ENCODE results near the gene CMPK2. TPM values are rescaled to one million over a fixed set of nuclear protein-coding genes. Genes with fewer than 3 reads are reported as not detected.
"Not testable (repeated sequence)": the region's sequence is repeated elsewhere in the genome, so short reads cannot be mapped to it uniquely, and the experiment has no call there.

CMPK2 gene
- polyA plus RNA-seq, 1 experiment = not detected

DNA sequence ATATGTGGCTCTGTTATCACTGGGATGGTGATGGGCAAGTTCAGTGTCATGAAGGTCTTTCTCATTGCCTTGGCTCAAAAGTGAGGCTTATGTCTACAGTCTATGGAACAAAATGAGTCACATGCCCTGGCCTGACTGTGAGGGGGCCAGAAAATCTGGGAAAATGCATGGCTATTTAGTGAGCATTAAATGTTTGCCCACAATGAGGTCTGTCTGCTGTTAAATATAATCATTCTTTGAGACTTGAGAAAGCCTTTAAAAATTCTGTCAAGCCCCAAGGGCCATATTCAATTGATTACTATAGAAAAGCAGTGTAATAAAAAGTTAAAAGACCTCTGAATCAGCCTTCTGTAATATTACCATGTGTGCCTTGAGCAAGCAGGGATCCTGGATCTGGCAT lies 46.0 kb upstream of the CMPK2 start:
- TF ChIP-seq, protein P1, sequence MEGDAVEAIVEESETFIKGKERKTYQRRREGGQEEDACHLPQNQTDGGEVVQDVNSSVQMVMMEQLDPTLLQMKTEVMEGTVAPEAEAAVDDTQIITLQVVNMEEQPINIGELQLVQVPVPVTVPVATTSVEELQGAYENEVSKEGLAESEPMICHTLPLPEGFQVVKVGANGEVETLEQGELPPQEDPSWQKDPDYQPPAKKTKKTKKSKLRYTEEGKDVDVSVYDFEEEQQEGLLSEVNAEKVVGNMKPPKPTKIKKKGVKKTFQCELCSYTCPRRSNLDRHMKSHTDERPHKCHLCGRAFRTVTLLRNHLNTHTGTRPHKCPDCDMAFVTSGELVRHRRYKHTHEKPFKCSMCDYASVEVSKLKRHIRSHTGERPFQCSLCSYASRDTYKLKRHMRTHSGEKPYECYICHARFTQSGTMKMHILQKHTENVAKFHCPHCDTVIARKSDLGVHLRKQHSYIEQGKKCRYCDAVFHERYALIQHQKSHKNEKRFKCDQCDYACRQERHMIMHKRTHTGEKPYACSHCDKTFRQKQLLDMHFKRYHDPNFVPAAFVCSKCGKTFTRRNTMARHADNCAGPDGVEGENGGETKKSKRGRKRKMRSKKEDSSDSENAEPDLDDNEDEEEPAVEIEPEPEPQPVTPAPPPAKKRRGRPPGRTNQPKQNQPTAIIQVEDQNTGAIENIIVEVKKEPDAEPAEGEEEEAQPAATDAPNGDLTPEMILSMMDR (IDR thresholded peaks at IDR 0.05; ENCODE audit: low read depth, low read length) = no peak
- no peaks in the 10 kb centered on the region for H3K9me3 ChIP-seq (ENCODE audit: control insufficient read depth, insufficient read depth, low read length)
- CTCF ChIA-PET = no interaction called here
- no peak overlapping the region for H3K27ac ChIP-seq (ENCODE audit: low read depth, low read length)
- no peak for DNase-seq (ENCODE audit: low read depth, low spot score)
- POLR2A ChIA-PET = no interaction called here
- H3K4me3 ChIP-seq (ENCODE audit: low read depth, low read length) = no peak overlapping the region
- peaks cover 2% of the 10 kb centered on the region for H3K27me3 ChIP-seq (ENCODE audit: control insufficient read depth, insufficient read depth, low read length)

DNA sequence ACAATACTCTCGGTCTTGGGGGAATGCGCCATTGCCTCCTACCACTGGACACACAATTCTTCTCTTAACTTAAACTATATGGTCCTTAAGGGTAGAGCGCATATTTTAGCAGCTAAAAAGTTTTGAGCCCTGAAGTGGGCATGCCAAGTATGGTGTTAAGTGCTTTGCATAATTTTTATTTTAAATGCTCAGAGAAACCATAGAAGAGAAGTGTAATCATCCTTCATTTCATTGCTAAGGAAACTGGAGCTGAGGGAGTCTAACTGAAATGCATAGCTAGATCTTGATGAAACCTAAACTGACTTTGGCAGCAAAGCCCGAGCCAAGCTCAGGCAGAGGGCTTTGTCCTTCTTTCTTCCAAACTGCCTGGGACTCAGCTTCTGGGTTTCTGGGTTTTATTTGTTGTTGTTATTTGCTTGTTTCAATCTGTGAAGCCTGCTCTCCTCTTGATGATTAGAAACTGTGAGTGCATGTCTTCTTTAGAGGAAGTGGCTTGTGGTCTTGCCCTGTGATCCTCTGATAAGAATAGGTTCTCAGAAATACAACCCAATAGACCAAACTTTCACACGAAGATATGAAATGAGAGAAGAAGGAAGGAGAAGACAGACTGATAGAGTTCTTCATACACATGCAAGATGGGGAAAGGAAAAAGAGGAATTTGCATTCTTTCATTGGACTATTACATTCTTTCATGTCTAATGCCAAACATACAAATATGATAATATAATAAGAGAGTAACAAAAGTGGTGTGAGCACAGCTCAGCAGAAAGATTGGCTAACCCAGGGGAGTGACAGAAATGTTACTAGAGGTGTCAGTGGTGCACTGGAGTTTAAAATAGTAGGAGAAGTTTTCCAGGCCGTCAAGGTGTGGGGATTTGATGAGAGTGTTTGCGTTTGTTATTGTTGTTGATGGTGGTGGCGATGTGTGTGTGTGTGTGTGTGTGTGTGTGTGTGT lies 44.0 kb upstream of the CMPK2 start:
- no peaks in the 10 kb centered on the region for H3K9me3 ChIP-seq (ENCODE audit: control insufficient read depth, insufficient read depth, low read length)
- H3K27ac ChIP-seq (ENCODE audit: low read depth, low read length) = no peak overlapping the region
- CTCF ChIA-PET = no interaction called here
- no peak for DNase-seq (ENCODE audit: low read depth, low spot score)
- no peaks in the 10 kb centered on the region for H3K27me3 ChIP-seq (ENCODE audit: control insufficient read depth, insufficient read depth, low read length)
- H3K4me3 ChIP-seq (ENCODE audit: low read depth, low read length) = no peak overlapping the region
- TF ChIP-seq, protein P1 (IDR thresholded peaks at IDR 0.05; ENCODE audit: low read depth, low read length) = no peak
- POLR2A ChIA-PET = no interaction called here

DNA sequence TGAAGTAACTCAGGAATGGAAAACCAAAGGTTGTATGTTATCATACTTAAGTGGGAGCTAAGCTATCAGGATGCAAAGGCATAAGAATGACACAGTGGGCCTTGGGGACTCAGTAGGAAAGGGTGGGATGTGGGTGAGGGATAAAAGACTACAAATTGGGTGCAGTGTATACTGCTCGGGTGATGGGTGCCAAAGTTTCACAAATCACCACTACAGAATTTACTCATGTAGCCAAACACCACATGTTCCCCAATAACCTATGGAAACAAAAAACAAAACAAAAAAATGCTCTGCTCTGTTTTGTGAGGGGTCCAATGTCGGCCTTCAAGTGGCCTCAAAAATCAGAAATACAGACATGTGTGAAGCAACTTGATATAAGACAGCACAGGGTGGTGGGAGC lies 42.6 kb upstream of the CMPK2 start:
- DNase-seq (ENCODE audit: low read depth, low spot score) = no peak
- Histone ChIP-seq H3K4me3 (ENCODE audit: low read depth, low read length) (no peak overlapping the region), H3K9me3 (ENCODE audit: control insufficient read depth, insufficient read depth, low read length) (no peaks in the 10 kb centered on the region), H3K27ac (ENCODE audit: low read depth, low read length) (no peak overlapping the region), H3K27me3 (ENCODE audit: control insufficient read depth, insufficient read depth, low read length) (no peaks in the 10 kb centered on the region)
- ChIA-PET CTCF (interaction anchor here (3.0 kb wide), 1 partner anchor 8 kb away, joined by 8 read pairs; no protein-coding TSS in a partner anchor), POLR2A (no interaction called here)
- TF ChIP-seq, protein P1 (IDR thresholded peaks at IDR 0.05; ENCODE audit: low read depth, low read length) = no peak

DNA sequence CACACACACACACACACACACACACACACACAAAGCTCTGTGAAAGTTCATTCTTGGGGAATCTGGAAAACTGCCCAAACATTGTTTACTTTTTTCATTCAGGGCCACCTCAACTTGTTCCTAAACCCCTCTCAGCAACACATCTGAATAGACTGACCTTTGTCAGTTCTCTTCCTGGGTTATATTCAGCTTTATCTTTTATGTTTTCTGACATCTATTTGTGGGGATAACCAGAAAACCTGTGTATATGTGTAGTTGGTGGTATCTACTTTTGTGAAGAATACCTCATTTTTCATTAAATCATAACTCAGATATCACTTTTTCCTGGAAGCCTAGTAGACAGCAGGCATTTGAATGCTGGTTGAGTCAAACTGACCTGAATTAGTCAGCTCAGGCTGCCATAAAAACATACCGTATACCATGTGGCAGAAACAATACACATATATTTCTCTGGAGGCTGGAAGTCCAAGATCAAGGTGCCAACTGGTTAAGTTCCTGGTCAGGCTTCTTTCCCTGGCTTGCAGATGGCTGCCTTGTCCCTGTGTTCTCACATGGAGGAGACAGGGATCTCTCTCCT lies 40.5 kb upstream of the CMPK2 start:
- no peak overlapping the region for H3K4me3 ChIP-seq (ENCODE audit: low read depth, low read length)
- TF ChIP-seq, protein P1 (IDR thresholded peaks at IDR 0.05; ENCODE audit: low read depth, low read length) = no peak
- ChIA-PET POLR2A (no interaction called here), CTCF (interaction anchor here (0.8 to 3.0 kb wide), 3 partner anchors 8 to 10 kb away, joined by 4 to 8 read pairs (median 4); no protein-coding TSS in a partner anchor)
- no peaks in the 10 kb centered on the region for H3K27me3 ChIP-seq (ENCODE audit: control insufficient read depth, insufficient read depth, low read length)
- no peaks in the 10 kb centered on the region for H3K9me3 ChIP-seq (ENCODE audit: control insufficient read depth, insufficient read depth, low read length)
- DNase-seq (ENCODE audit: low read depth, low spot score) = no peak
- no peak overlapping the region for H3K27ac ChIP-seq (ENCODE audit: low read depth, low read length)

DNA sequence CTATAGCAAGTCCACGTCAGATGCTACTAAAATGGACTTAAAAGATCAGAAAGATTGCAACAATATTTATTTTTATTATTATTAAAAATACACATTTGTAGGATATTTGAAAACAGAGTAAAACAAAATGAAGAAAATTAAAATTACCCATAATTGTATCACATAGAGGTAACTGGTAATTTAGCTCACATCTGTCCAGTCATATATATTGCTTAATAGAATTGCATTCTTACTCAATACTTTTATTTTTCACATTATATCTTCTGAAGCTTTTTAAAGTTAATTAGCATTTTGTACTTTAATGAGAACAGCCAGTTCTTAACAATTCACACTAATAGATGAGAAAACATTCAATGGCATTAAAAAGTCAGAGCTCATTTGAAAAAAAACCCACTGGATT lies 40.0 kb upstream of the CMPK2 start:
- POLR2A ChIA-PET = no interaction called here
- no peak for DNase-seq (ENCODE audit: low read depth, low spot score)

DNA sequence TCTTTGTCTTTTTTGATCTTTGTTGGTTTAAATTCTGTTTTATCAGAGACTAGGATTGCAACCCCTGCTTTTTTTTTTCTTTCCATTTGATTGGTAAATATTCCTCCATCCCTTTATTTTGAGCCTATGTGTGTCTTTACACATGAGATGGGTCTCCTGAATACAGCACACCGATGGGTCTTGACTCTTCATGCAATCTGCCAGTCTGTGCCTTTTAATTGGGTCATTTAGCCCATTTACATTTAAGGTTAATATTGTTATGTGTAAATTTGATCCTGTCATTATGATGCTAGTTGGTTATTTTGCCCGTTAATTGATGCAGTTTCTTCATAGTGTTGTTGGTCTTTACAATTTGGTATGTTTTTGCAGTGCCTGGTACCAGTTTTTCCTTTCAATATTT lies 36.9 kb upstream of the CMPK2 start:
- H3K4me3 ChIP-seq (ENCODE audit: low read depth, low read length); DNase-seq (ENCODE audit: low read depth, low spot score); H3K9me3 ChIP-seq (ENCODE audit: control insufficient read depth, insufficient read depth, low read length); H3K27ac ChIP-seq (ENCODE audit: low read depth, low read length); H3K27me3 ChIP-seq (ENCODE audit: control insufficient read depth, insufficient read depth, low read length); CTCF ChIA-PET; POLR2A ChIA-PET: not testable (repeated sequence)

More for the DNA sequence above, 40.0 kb upstream of the CMPK2 start:
- Histone ChIP-seq H3K4me3 (ENCODE audit: low read depth, low read length) (no peak overlapping the region), H3K9me3 (ENCODE audit: control insufficient read depth, insufficient read depth, low read length) (no peaks in the 10 kb centered on the region), H3K27me3 (ENCODE audit: control insufficient read depth, insufficient read depth, low read length) (no peaks in the 10 kb centered on the region), H3K27ac (ENCODE audit: low read depth, low read length) (no peak overlapping the region)
- CTCF ChIA-PET = interaction anchor here (0.8 to 3.0 kb wide), 3 partner anchors 8 to 11 kb away, joined by 4 to 8 read pairs (median 4); no protein-coding TSS in a partner anchor
- TF ChIP-seq, protein P1 (IDR thresholded peaks at IDR 0.05; ENCODE audit: low read depth, low read length) = no peak

Data from AG04450 (cell line).